ENCODE measurements around the gene LARGE1. TPM values are rescaled to one million over a fixed set of nuclear protein-coding genes. Genes with fewer than 3 reads are reported as not detected.

The LARGE1 gene
- total and polyA plus RNA-seq, 2 of the 4 experiments (the other 2 are of a cell fraction), result 6.2 to 12.4 TPM

DNA sequence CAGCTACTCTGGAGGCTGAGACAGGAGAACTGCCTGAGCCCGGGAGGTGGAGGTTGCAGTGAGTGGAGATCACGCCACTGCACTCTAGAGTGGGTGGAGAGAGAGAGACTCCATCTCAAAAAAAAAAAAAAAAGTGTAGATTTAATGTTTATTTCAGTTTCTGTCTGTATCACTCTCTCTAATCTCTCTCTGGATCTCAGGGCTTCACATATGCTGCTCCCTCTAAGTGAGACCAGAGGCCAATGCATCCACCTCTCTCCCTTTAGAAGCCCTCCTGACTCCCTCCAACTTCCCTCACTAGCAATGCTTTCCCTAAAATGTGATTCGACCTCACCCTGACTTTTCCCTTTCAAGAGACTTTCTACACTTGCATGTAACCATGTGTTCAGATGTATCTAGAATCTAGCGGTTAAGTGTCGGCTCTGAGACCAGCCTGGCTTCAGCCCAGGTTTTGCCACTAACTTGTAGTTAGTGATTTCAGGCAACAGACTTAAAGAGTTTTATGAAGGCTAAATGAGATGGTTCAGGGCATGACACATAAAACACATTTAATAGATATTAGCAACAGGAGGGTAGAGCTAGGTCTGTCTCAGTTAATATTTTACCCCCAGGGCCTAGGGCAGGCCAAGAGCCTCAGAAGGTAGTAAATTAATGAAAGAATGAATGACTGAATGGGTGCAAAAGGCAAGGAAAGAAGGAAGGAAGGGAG lies 364.3 kb downstream of the LARGE1 start:
- Histone ChIP-seq H2AK5ac (ENCODE audit: low read depth, low read length) (no peak overlapping the region), H3K9me1 (ENCODE audit: insufficient read depth, low read length) (no peaks in the 10 kb centered on the region), H4K8ac (ENCODE audit: low read depth in 2 of 2, low read length in 2 of 2) (no peak overlapping the region), H3K9me3 (ENCODE audit: control insufficient read depth, insufficient read depth, low read length) (no peaks in the 10 kb centered on the region), H3K23ac (ENCODE audit: low read depth, low read length) (no peak overlapping the region), H2BK20ac (ENCODE audit: low read depth, low read length) (no peak overlapping the region), H3K9ac (ENCODE audit: low read depth, low read length) (no peak overlapping the region), H3K36me3 (ENCODE audit: control insufficient read depth, insufficient read depth, low read length) (no peaks in the 10 kb centered on the region), H2BK15ac (ENCODE audit: low read depth, low read length) (no peak overlapping the region), H3K27ac (ENCODE audit: insufficient read depth, low read length) (no peak overlapping the region), H3K56ac (ENCODE audit: extremely low read depth, insufficient read depth, low read length) (no peak overlapping the region), H3K4me1 (ENCODE audit: control insufficient read depth, insufficient read depth, low read length) (no peaks in the 10 kb centered on the region), H3K4me2 (ENCODE audit: low read depth, low read length) (no peak overlapping the region), H2AK9ac (replicated peaks; ENCODE audit: low read depth, low read length, poor library complexity) (no peak overlapping the region), H2BK5ac (ENCODE audit: low read depth, low read length, poor library complexity, severe bottlenecking) (no peak overlapping the region), H3K14ac (replicated peaks; ENCODE audit: low read depth, low read length) (no peak overlapping the region), H3K4me3 (ENCODE audit: insufficient read depth, low read depth, low read length) (no peak overlapping the region), H3K27me3 (ENCODE audit: control insufficient read depth, insufficient read depth, low read length) (no peaks in the 10 kb centered on the region), H4K5ac (ENCODE audit: low read depth, low read length) (no peak overlapping the region), H3K4ac (ENCODE audit: low read depth, low read length) (no peak overlapping the region), H4K20me1 (ENCODE audit: insufficient read depth, low read length) (no peaks in the 10 kb centered on the region), H4K91ac (ENCODE audit: insufficient read depth, low read depth, low read length) (no peak overlapping the region), H2BK120ac (ENCODE audit: low read depth, low read length) (no peak overlapping the region), H3K79me1 (ENCODE audit: low read depth in 1 of 2, low read length in 2 of 2) (no peaks in the 10 kb centered on the region), H2AFZ (replicated peaks; ENCODE audit: low read length, poor library complexity) (no peak overlapping the region), H3K18ac (ENCODE audit: low read depth, low read length) (no peak overlapping the region)
- BruUV-seq (replicated peaks), result no TSS peak
- ATAC-seq (ENCODE audit: low read depth) (no peak), DNase-seq (no peak)
- TF ChIP-seq NFE2L2 (IDR thresholded peaks at IDR 0.05; ENCODE audit: low read depth, low read length) (no peak), CHD1 (IDR thresholded peaks at IDR 0.05; ENCODE audit: low read depth, low read length) (no peak), RAD21 (IDR thresholded peaks at IDR 0.05; ENCODE audit: low read length) (no peak), RFX5 (IDR thresholded peaks at IDR 0.05; ENCODE audit: low read depth, low read length) (no peak), CEBPB (IDR thresholded peaks at IDR 0.05; ENCODE audit: low read depth, low read length) (no peak), BHLHE40 (IDR thresholded peaks at IDR 0.05; ENCODE audit: low read depth, low read length) (no peak), POLR2A (IDR thresholded peaks at IDR 0.05; ENCODE audit: low read depth, low read length) (no peak), RCOR1 (IDR thresholded peaks at IDR 0.05; ENCODE audit: insufficient replicate concordance, low read length) (no peak)
- POLR2A ChIA-PET (ENCODE audit: unreplicated experiment), result no interaction called here
- CTCF ChIA-PET, result no interaction called here
- dilution Hi-C loops (cut with HindIII; ENCODE audit: low sequenced_read_pairs, unreplicated experiment) (no loop called here), in situ Hi-C loops (cut with MboI; ENCODE audit: low sequenced_read_pairs) (no loop called here), intact Hi-C loops (cut with micrococcal nuclease) (no loop called here)
- no CpG with 5 or more reads among the region's 5 CpGs for WGBS, 2 experiments (ENCODE audit: extremely low coverage in 2 of 2, insufficient read length in 1 of 2)

All from IMR-90 (cell line).